Measurements from ENCODE around the gene UNC5C. TPM values are rescaled to one million over a fixed set of nuclear protein-coding genes. Genes with fewer than 3 reads are reported as not detected.

The UNC5C gene
- total RNA-seq, 1 experiment from 2014 or later = 8.2 TPM

- ChIA-PET POLR2A (no interaction called here), CTCF (no interaction called here)
- no peak for ATAC-seq
- no peak for DNase-seq (ENCODE audit: low read depth, low spot score)
- Histone ChIP-seq H3K4me3 (ENCODE audit: low read depth in 2 of 2, low read length in 2 of 2) (no peak overlapping the region), H3K27ac (ENCODE audit: low read length) (no peak overlapping the region; the same call in 1 of the 2 replicates), H3K9me3 (ENCODE audit: control insufficient read depth, insufficient read depth, low read depth, low read length) (no peaks in the 10 kb centered on the region), H3K4me1 (ENCODE audit: control insufficient read depth, insufficient read depth, low read length) (peaks cover 8% of the 10 kb centered on the region; the same call in 1 of the 2 replicates), H3K36me3 (ENCODE audit: control insufficient read depth, insufficient read depth, low read length) (no peaks in the 10 kb centered on the region), H3K27me3 (ENCODE audit: control insufficient read depth, insufficient read depth, low read length) (no peaks in the 10 kb centered on the region)
- TF ChIP-seq TCF7L2 (IDR thresholded peaks at IDR 0.05; ENCODE audit: low read depth, low read length) (peak; percentile 62; the same call in 1 of the 2 replicates), SIN3A (IDR thresholded peaks at IDR 0.05; ENCODE audit: borderline replicate concordance, insufficient read depth, low read depth, low read length) (no peak)
- TF ChIP-seq, protein P1, sequence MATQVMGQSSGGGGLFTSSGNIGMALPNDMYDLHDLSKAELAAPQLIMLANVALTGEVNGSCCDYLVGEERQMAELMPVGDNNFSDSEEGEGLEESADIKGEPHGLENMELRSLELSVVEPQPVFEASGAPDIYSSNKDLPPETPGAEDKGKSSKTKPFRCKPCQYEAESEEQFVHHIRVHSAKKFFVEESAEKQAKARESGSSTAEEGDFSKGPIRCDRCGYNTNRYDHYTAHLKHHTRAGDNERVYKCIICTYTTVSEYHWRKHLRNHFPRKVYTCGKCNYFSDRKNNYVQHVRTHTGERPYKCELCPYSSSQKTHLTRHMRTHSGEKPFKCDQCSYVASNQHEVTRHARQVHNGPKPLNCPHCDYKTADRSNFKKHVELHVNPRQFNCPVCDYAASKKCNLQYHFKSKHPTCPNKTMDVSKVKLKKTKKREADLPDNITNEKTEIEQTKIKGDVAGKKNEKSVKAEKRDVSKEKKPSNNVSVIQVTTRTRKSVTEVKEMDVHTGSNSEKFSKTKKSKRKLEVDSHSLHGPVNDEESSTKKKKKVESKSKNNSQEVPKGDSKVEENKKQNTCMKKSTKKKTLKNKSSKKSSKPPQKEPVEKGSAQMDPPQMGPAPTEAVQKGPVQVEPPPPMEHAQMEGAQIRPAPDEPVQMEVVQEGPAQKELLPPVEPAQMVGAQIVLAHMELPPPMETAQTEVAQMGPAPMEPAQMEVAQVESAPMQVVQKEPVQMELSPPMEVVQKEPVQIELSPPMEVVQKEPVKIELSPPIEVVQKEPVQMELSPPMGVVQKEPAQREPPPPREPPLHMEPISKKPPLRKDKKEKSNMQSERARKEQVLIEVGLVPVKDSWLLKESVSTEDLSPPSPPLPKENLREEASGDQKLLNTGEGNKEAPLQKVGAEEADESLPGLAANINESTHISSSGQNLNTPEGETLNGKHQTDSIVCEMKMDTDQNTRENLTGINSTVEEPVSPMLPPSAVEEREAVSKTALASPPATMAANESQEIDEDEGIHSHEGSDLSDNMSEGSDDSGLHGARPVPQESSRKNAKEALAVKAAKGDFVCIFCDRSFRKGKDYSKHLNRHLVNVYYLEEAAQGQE (IDR thresholded peaks at IDR 0.05; ENCODE audit: insufficient read depth in 1 of 2, low read depth in 2 of 2, low read length in 1 of 2) = no peak
- no TSS peak for BruUV-seq (replicated peaks)
- in situ Hi-C loops (cut with HindIII; ENCODE audit: low pct_unique_long_range_greater_than_20kb, low sequenced_read_pairs) = no loop called here
- intact Hi-C loops (cut with micrococcal nuclease; ENCODE audit: unreplicated experiment) = no loop called here
Measured at GRCh38 chr4:95250544-95251137, 298.1 kb downstream of the UNC5C start.

DNA sequence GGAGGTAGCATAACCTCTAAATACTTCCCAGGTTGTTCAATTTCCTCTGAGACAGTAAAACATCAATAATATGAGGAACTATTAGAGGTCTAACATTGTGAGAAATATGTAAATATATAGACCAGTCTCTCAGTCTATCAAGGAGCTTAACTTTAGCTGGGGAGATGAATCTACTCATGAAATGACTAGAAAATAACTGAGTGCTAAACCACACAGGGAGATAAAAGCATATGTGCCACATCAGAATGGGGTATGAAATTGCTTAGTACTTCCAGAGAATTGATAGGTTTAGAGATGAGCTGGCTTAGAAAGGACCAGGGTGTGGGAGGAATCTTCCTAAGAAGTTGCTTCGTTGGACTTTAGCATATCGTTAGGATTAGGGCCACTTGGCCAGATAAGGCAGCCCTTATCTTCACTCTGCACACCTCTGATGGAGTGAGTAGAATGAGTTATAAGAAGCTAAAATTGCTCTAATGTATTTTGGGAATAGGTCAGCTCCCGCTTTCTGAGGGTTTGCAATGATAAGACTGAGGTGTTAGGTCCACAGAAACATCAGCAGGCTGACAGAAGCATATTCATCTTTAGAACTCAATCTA, 299.2 kb downstream of the UNC5C start:
- intact Hi-C loops (cut with micrococcal nuclease; ENCODE audit: unreplicated experiment) = no loop called here
- Histone ChIP-seq H3K4me1 (ENCODE audit: control insufficient read depth, insufficient read depth, low read length) (peaks cover 8% of the 10 kb centered on the region; the same call in 1 of the 2 replicates), H3K27me3 (ENCODE audit: control insufficient read depth, insufficient read depth, low read length) (no peaks in the 10 kb centered on the region), H3K36me3 (ENCODE audit: control insufficient read depth, insufficient read depth, low read length) (no peaks in the 10 kb centered on the region), H3K4me3 (ENCODE audit: low read depth in 2 of 2, low read length in 2 of 2) (no peak overlapping the region), H3K27ac (ENCODE audit: low read length) (no peak overlapping the region), H3K9me3 (ENCODE audit: control insufficient read depth, insufficient read depth, low read depth, low read length) (no peaks in the 10 kb centered on the region)
- TF ChIP-seq SIN3A (IDR thresholded peaks at IDR 0.05; ENCODE audit: borderline replicate concordance, insufficient read depth, low read depth, low read length) (no peak), POLR2AphosphoS5 (IDR thresholded peaks at IDR 0.05; ENCODE audit: low read depth, low read length) (no peak), TCF7L2 (IDR thresholded peaks at IDR 0.05; ENCODE audit: low read depth, low read length) (no peak), CTCF (IDR thresholded peaks at IDR 0.05) (no peak)
- TF ChIP-seq, protein P1 (IDR thresholded peaks at IDR 0.05; ENCODE audit: insufficient read depth in 1 of 2, low read depth in 2 of 2, low read length in 1 of 2) = no peak
- no TSS peak for BruUV-seq (replicated peaks)
- no peak for DNase-seq (ENCODE audit: low read depth, low spot score)
- no peak for ATAC-seq
- ChIA-PET CTCF (no interaction called here), POLR2A (no interaction called here)
- in situ Hi-C loops (cut with HindIII; ENCODE audit: low pct_unique_long_range_greater_than_20kb, low sequenced_read_pairs) = no loop called here

Data from Panc1 (cell line).